Activated T-cell treated with anti-CD3 and anti-CD28 coated beads for 24 hours (primary cell): Measurements from ENCODE around the gene MPV17L.
"Not testable (repeated sequence)": the region's sequence is repeated elsewhere in the genome, so short reads cannot be mapped to it uniquely, and the experiment has no call there.

ENCODE experiments used
- DNase-seq: peaks from one replicate; pipeline ENCODE4 v3.0.0-alpha.2; 2020; ENCODE audit warnings: low read depth

Gene MPV17L

GRCh38 chr16:15395631-15396508 is at the start of gene MPV17L:
TSS of gene MPV17L (plus strand) at chr16:15395754. CDS start at chr16:15395898, 144 bp downstream.
- not testable (repeated sequence) for DNase-seq

GRCh38 chr16:15348721-15349120 is 46.8 kb upstream of the MPV17L start:
- not testable (repeated sequence) for DNase-seq

GRCh38 chr16:15351251-15351650 is 44.3 kb upstream of the MPV17L start:
- DNase-seq, result not testable (repeated sequence)

GRCh38 chr16:15351745-15352144 is 43.8 kb upstream of the MPV17L start:
- not testable (repeated sequence) for DNase-seq

- not testable (repeated sequence) for DNase-seq
These were observed 42.7 kb upstream of the MPV17L start for GRCh38 chr16:15352852-15353251.

- not testable (repeated sequence) for DNase-seq
These were observed 40.7 kb upstream of the MPV17L start for GRCh38 chr16:15354846-15355245.

GRCh38 chr16:15357495-15357894 is 38.1 kb upstream of the MPV17L start:
- DNase-seq, result not testable (repeated sequence)

GRCh38 chr16:15378194-15378593 is 17.4 kb upstream of the MPV17L start, which contains the start of gene NPIPA5:
TSS of gene NPIPA5 (minus strand) at chr16:15378294. CDS start at chr16:15378294, 0 bp downstream.
- not testable (repeated sequence) for DNase-seq

GRCh38 chr16:15382810-15383209 is 12.7 kb upstream of the MPV17L start:
- DNase-seq, result not testable (repeated sequence)

GRCh38 chr16:15388060-15388459 is 7.5 kb upstream of the MPV17L start:
- not testable (repeated sequence) for DNase-seq

GRCh38 chr16:15389916-15390315 is 5.6 kb upstream of the MPV17L start:
- DNase-seq, result not testable (repeated sequence)

- not testable (repeated sequence) for DNase-seq
These were observed 2.5 kb upstream of the MPV17L start for GRCh38 chr16:15393025-15393424.

GRCh38 chr16:15396509-15396829 is 915 bp downstream of the MPV17L start:
- not testable (repeated sequence) for DNase-seq

- DNase-seq, result no peak
These were observed 1.5 kb downstream of the MPV17L start for GRCh38 chr16:15396948-15397594.

- DNase-seq, result no peak
These were observed 3.2 kb downstream of the MPV17L start for GRCh38 chr16:15398618-15399316.

GRCh38 chr16:15399317-15399716 is 3.8 kb downstream of the MPV17L start:
- DNase-seq, result no peak

- not testable (repeated sequence) for DNase-seq
These were observed 4.8 kb downstream of the MPV17L start for GRCh38 chr16:15400314-15400713.

- no peak for DNase-seq
These were observed 6.4 kb downstream of the MPV17L start for GRCh38 chr16:15401972-15402371.

GRCh38 chr16:15403392-15403995 is 7.9 kb downstream of the MPV17L start:
- DNase-seq, result no peak

- not testable (repeated sequence) for DNase-seq
These were observed 8.5 kb downstream of the MPV17L start for GRCh38 chr16:15404091-15404490.

GRCh38 chr16:15404792-15405191 is 9.2 kb downstream of the MPV17L start:
- no peak for DNase-seq

GRCh38 chr16:15407756-15408155 is 12.2 kb downstream of the MPV17L start:
- DNase-seq, result not testable (repeated sequence)
